H1 (cell line): ENCODE data around the gene ZNF366. TPM values are rescaled to one million over a fixed set of nuclear protein-coding genes. Genes with fewer than 3 reads are reported as not detected.

Source experiments
- CTCF ChIA-PET: fragments of 300-600 bp; sonication (Branson Sonifier 250); formaldehyde crosslinking; loops from one replicate; lab custom pipeline; 2021; ENCODE audit not compliant: partially characterized antibody; lab: Charles Lee
- POLR2A ChIA-PET: fragments of 300-600 bp; sonication (Branson Sonifier 250); formaldehyde crosslinking; loops from one replicate; lab custom pipeline; 2021; ENCODE audit warnings: inconsistent platforms; ENCODE audit not compliant: partially characterized antibody; lab: Charles Lee
- DNase-seq, 2 experiments: peaks; one replicate each; pipeline versions ENCODE4 v3.0.0 to v3.0.0-alpha.2; 2010 to 2022; ENCODE audit warnings: low spot score in 2 of 2, low read depth in 1 of 2, mixed read lengths in 1 of 2
- FAIRE-seq: peaks from 2 replicates; lab custom pipeline; 2011; peaks lifted over from hg19 to GRCh38; lab: Jason Lieb, UNC
- H2AFZ ChIP-seq: 2 replicates; pipeline ENCODE4 v1.8.1; 2012; ENCODE audit warnings: low read length, inconsistent platforms
- H2AK5ac ChIP-seq: 2 replicates; pipeline ENCODE4 v1.6.1; 2013; ENCODE audit warnings: low read depth, low read length
- H2BK120ac ChIP-seq: replicated peaks from 2 replicates; pipeline ENCODE3; 2013; ENCODE audit warnings: low read depth, low read length, inconsistent platforms
- H2BK12ac ChIP-seq: 2 replicates; pipeline ENCODE4 v1.6.1; 2013; ENCODE audit warnings: low read depth, low read length
- H2BK15ac ChIP-seq: 2 replicates; pipeline ENCODE4 v1.6.1; 2013; ENCODE audit warnings: low read length
- H2BK20ac ChIP-seq: 2 replicates; pipeline ENCODE4 v1.6.1; 2013; ENCODE audit warnings: low read length
- H2BK5ac ChIP-seq: 2 replicates; pipeline ENCODE4 v1.6.1; 2013; ENCODE audit warnings: low read depth, low read length
- H3K14ac ChIP-seq: 2 replicates; pipeline ENCODE4 v1.6.1; 2013; ENCODE audit warnings: inconsistent platforms; ENCODE audit not compliant: insufficient read length
- H3K18ac ChIP-seq: 2 replicates; pipeline ENCODE4 v1.6.1; 2013; ENCODE audit warnings: low read length; ENCODE audit errors: extremely low read depth
- H3K23ac ChIP-seq: 2 replicates; pipeline ENCODE4 v1.6.1; 2013; ENCODE audit warnings: inconsistent platforms; ENCODE audit not compliant: insufficient read length
- H3K23me2 ChIP-seq: 2 replicates; pipeline ENCODE4 v1.6.1; 2013; ENCODE audit warnings: low read depth, low read length
- H3K27ac ChIP-seq: 2 replicates; pipeline ENCODE4 v1.6.1; 2011; ENCODE audit warnings: low read depth, low read length, inconsistent platforms
- H3K27me3 ChIP-seq, 4 experiments: replicated peaks in 1 of 4; 1 replicate in 1 of 4; 2 replicates in 3 of 4; pipeline versions ENCODE4 v1.6.1 to v1.8.1; 2011 to 2013; ENCODE audit warnings: low read length in 3 of 4, mild to moderate bottlenecking in 3 of 4, inconsistent platforms in 2 of 4, mixed read lengths in 2 of 4, moderate library complexity in 1 of 4; ENCODE audit not compliant: control insufficient read depth in 3 of 4, insufficient read depth in 3 of 4; ENCODE audit errors: extremely low read depth in 1 of 4
- H3K36me3 ChIP-seq, 4 experiments: 2 replicates each; pipeline versions ENCODE4 v1.6.1 to v1.8.1; 2011 to 2013; ENCODE audit warnings: mild to moderate bottlenecking in 4 of 4, low read length in 3 of 4, moderate library complexity in 2 of 4, control low read depth in 1 of 4, inconsistent platforms in 1 of 4; ENCODE audit not compliant: insufficient read depth in 4 of 4, control insufficient read depth in 2 of 4
- H3K4ac ChIP-seq: replicated peaks from 2 replicates; pipeline ENCODE3; 2013; ENCODE audit warnings: low read length, low read depth, mixed read lengths, inconsistent platforms; ENCODE audit not compliant: insufficient read length
- H3K4me1 ChIP-seq, 4 experiments: replicated peaks in 1 of 4; 1 replicate in 1 of 4; 2 replicates in 3 of 4; pipeline versions ENCODE4 v1.6.1 to v1.8.1; 2011 to 2013; ENCODE audit warnings: low read length in 3 of 4, inconsistent platforms in 2 of 4, mixed read lengths in 1 of 4; ENCODE audit not compliant: insufficient read depth in 4 of 4, control insufficient read depth in 3 of 4
- H3K4me2 ChIP-seq, 2 experiments: 2 replicates each; pipeline versions ENCODE4 v1.6.1 to v1.8.1; 2011 to 2013; ENCODE audit warnings: low read depth in 2 of 2, low read length in 2 of 2, control low read depth in 1 of 2, inconsistent platforms in 1 of 2, mild to moderate bottlenecking in 1 of 2; ENCODE audit not compliant: insufficient read depth in 1 of 2
- H3K4me3 ChIP-seq, 4 experiments: fragments of 200-600, 300-600 bp in 1 of 4; sonication (generic), shearing (Covaris generic), sonication (Bioruptor Twin) in 1 of 4; 2 replicates each; pipeline versions ENCODE4 v1.5.1 to v1.8.1; 2011 to 2016; ENCODE audit warnings: low read length in 4 of 4, low read depth in 3 of 4, control low read depth in 2 of 4, inconsistent platforms in 2 of 4, mild to moderate bottlenecking in 2 of 4, mixed read lengths in 1 of 4, moderate library complexity in 1 of 4; ENCODE audit not compliant: insufficient read depth in 2 of 4; ENCODE audit errors: extremely low read depth in 1 of 4
- H3K56ac ChIP-seq: replicated peaks from 2 replicates; pipeline ENCODE3; 2013; ENCODE audit warnings: low read depth, mild to moderate bottlenecking, mixed read lengths, low read length, inconsistent platforms; ENCODE audit not compliant: insufficient read length
- H3K79me1 ChIP-seq: 2 replicates; pipeline ENCODE4 v1.6.1; 2013; ENCODE audit warnings: low read depth, low read length, control low read depth
- H3K79me2 ChIP-seq, 2 experiments: 2 replicates each; pipeline versions ENCODE4 v1.6.1 to v1.8.1; 2012 to 2013; ENCODE audit warnings: low read length in 2 of 2, mild to moderate bottlenecking in 2 of 2, inconsistent platforms in 1 of 2; ENCODE audit not compliant: insufficient read depth in 2 of 2, control insufficient read depth in 1 of 2
- H3K9ac ChIP-seq, 4 experiments: replicated peaks in 1 of 4; 1 replicate in 1 of 4; 2 replicates in 3 of 4; pipeline versions ENCODE4 v1.6.1 to v1.8.1; 2011 to 2013; ENCODE audit warnings: low read depth in 3 of 4, low read length in 3 of 4, control low read depth in 2 of 4, mild to moderate bottlenecking in 2 of 4, moderate library complexity in 2 of 4, inconsistent platforms in 1 of 4; ENCODE audit errors: extremely low read depth in 1 of 4
- H3K9me3 ChIP-seq, 2 experiments: 2 replicates each; pipeline versions ENCODE4 v1.6.1 to v1.8.1; 2012 to 2013; ENCODE audit warnings: mild to moderate bottlenecking in 2 of 2, moderate library complexity in 2 of 2, control low read depth in 1 of 2, inconsistent platforms in 1 of 2, low read depth in 1 of 2, low read length in 1 of 2, mixed read lengths in 1 of 2; ENCODE audit not compliant: insufficient read depth in 2 of 2
- H4K20me1 ChIP-seq, 2 experiments: replicated peaks in 1 of 2; 2 replicates each; pipeline versions ENCODE3 to v1.8.1; 2011 to 2013; ENCODE audit warnings: inconsistent platforms in 2 of 2, low read length in 2 of 2, mild to moderate bottlenecking in 1 of 2; ENCODE audit not compliant: insufficient read depth in 2 of 2, control insufficient read depth in 1 of 2
- H4K5ac ChIP-seq: 2 replicates; pipeline ENCODE4 v1.6.1; 2013; ENCODE audit warnings: low read length, low read depth, mixed read lengths, inconsistent platforms; ENCODE audit not compliant: insufficient read length
- H4K8ac ChIP-seq: 2 replicates; pipeline ENCODE4 v1.8.0; 2013; ENCODE audit warnings: mild to moderate bottlenecking, moderate library complexity, low read length, inconsistent platforms; ENCODE audit not compliant: insufficient read depth; ENCODE audit errors: extremely low read depth
- H4K91ac ChIP-seq: replicated peaks from 2 replicates; pipeline ENCODE3; 2013; ENCODE audit warnings: low read length, mixed read lengths, inconsistent platforms; ENCODE audit not compliant: insufficient read length
- CTBP2 ChIP-seq: IDR thresholded peaks from 2 replicates; pipeline ENCODE4 v1.7.0; 2011; ENCODE audit warnings: borderline replicate concordance, mild to moderate bottlenecking, moderate library complexity, mixed read lengths, low read length; ENCODE audit not compliant: insufficient read depth, insufficient read length
- EGR1 ChIP-seq: IDR thresholded peaks from 2 replicates; pipeline ENCODE4 v1.6.1; 2011; ENCODE audit warnings: low read depth, low read length, borderline replicate concordance
- GABPA ChIP-seq: IDR thresholded peaks from 2 replicates; pipeline ENCODE4 v1.6.1; 2011; ENCODE audit warnings: mild to moderate bottlenecking, low read length, moderate library complexity, borderline replicate concordance; ENCODE audit not compliant: insufficient read depth
- KDM5A ChIP-seq: fragments of 200-600 bp; IDR thresholded peaks from 2 replicates; pipeline ENCODE4 v1.7.1; 2012; ENCODE audit warnings: mild to moderate bottlenecking, low read length, inconsistent platforms, mixed read lengths
- NANOG ChIP-seq: IDR thresholded peaks from 2 replicates; pipeline ENCODE4 v1.6.1; 2011; ENCODE audit warnings: low read length, low read depth, mild to moderate bottlenecking, inconsistent platforms; ENCODE audit not compliant: insufficient read depth, poor library complexity, severe bottlenecking
- RNF2 ChIP-seq: fragments of 200-900, 300-1000 bp; sonication (generic); IDR thresholded peaks from 2 replicates; pipeline ENCODE4 v1.7.1; 2016; ENCODE audit warnings: borderline replicate concordance, low read depth, mild to moderate bottlenecking, antibody characterized with exemption, low read length; ENCODE audit not compliant: poor library complexity, severe bottlenecking; ENCODE audit errors: missing control alignments
- SAP30 ChIP-seq: fragments of 300-600 bp; sonication (generic); IDR thresholded peaks from 2 replicates; pipeline ENCODE4 v1.7.1; 2012; ENCODE audit warnings: low read length, moderate library complexity, mild to moderate bottlenecking, inconsistent platforms; ENCODE audit not compliant: insufficient read depth, insufficient replicate concordance
- SIX5 ChIP-seq: IDR thresholded peaks from 2 replicates; pipeline ENCODE4 v1.6.1; 2011; ENCODE audit warnings: mild to moderate bottlenecking, low read depth, low read length
- SUZ12 ChIP-seq: fragments of 200-600 bp; sonication (generic); IDR thresholded peaks from 2 replicates; pipeline ENCODE4 v1.6.1; 2012; ENCODE audit warnings: mild to moderate bottlenecking, inconsistent platforms, low read length, moderate library complexity, mixed read lengths
- TBP ChIP-seq: IDR thresholded peaks from 2 replicates; pipeline ENCODE4 v1.6.1; 2011; ENCODE audit warnings: low read depth, low read length, improper control_type of control experiment
- WGBS, 2 experiments: shearing (Covaris generic) in 1 of 2; methylation state at CpG; one replicate each; pipeline versions ENCODE4 v1.1.6 to v1.1.7; 2013 to 2015; ENCODE audit warnings: low lambda C conversion rate in 2 of 2, mixed read lengths in 2 of 2, inconsistent platforms in 1 of 2, low coverage in 1 of 2, missing lambda C conversion rate in 1 of 2; ENCODE audit not compliant: insufficient replicate concordance in 2 of 2, insufficient coverage in 1 of 2, insufficient read length in 1 of 2; ENCODE audit errors: extremely low coverage in 1 of 2, missing lambda C conversion rate in 1 of 2; 5-methylcytosine and 5-hydroxymethylcytosine counted together
- polyA plus RNA-seq, 7 experiments: library from polyadenylated mRNA; depleted of rRNA in 3 of 7; stranded (reverse) in 5 of 7; unstranded in 2 of 7; fragments of >200 nt in 5 of 7; fragments of 200-250 nt in 2 of 7; gene quantifications; 1 replicate in 5 of 7; 2 replicates in 1 of 7; 4 replicates in 1 of 7; pipeline versions ENCODE4 v1.2.1 to v1.2.3, GENCODE V29; 2011 to 2013; ENCODE audit warnings: missing spikeins in 2 of 7, mixed read lengths in 2 of 7
- total RNA-seq: library from RNA; stranded (reverse); fragmentation: NEBNext Ultra II Directional; extraction: Animal tissue kit (Norgen Biotek cat#: 25700); gene quantifications from 2 replicates; pipeline ENCODE4 v1.2.1, GENCODE V29; 2021
- TF ChIP-seq, protein P1 (sequence below): IDR thresholded peaks from 2 replicates; pipeline ENCODE4 v1.6.1; 2012; ENCODE audit warnings: inconsistent platforms

The ZNF366 gene
- total and polyA plus RNA-seq, 2 of the 8 experiments (the other 6 are each of a cell fraction or from before 2014, with no cell fraction given), result not detected

DNA sequence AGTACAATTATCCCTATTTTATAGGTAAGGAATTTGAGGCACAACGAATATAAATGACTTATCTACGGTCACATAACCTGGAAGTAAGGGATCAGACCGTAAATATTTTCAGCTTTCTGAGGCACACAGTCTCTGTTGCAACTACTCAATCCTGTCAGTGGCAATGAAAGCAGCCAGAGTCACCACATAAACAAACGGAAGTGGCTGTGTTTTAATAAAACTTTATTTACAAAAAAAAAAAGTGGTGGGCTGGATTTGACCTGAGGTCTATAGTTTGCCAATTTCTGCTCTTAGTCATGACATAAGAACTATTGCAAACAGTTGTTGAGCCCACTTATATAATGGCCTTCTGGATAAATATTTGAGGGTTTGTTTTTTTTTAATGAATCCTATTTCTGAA, 29.6 kb downstream of the ZNF366 start:
- Histone ChIP-seq H3K4ac (no peak overlapping the region), H3K4me2 (no peak overlapping the region), H3K9me3 (no peaks in the 10 kb centered on the region), H3K9ac (no peak overlapping the region), H2BK12ac (no peak overlapping the region), H3K23ac (no peak overlapping the region), H3K79me1 (no peaks in the 10 kb centered on the region), H3K23me2 (no peaks in the 10 kb centered on the region), H3K18ac (no peak overlapping the region), H4K91ac (no peak overlapping the region), H4K8ac (no peak overlapping the region), H3K4me3 (no peak overlapping the region), H2BK120ac (no peak overlapping the region), H3K56ac (no peak overlapping the region), H2AK5ac (no peak overlapping the region), H3K27ac (no peak overlapping the region), H4K20me1 (no peaks in the 10 kb centered on the region), H3K36me3 (no peaks in the 10 kb centered on the region), H2BK20ac (no peak overlapping the region), H3K27me3 (no peaks in the 10 kb centered on the region), H3K4me1 (no peaks in the 10 kb centered on the region), H3K79me2 (no peaks in the 10 kb centered on the region), H4K5ac (no peak overlapping the region), H2BK15ac (no peak overlapping the region), H2BK5ac (no peak overlapping the region), H2AFZ (no peak overlapping the region), H3K14ac (no peak overlapping the region)
- CTCF ChIA-PET, result interaction anchor here (1.1 to 1.9 kb wide), 5 partner anchors 9 to 75 kb away, joined by 3 to 5 read pairs (median 4); no protein-coding TSS in a partner anchor
- DNase-seq (no peak), FAIRE-seq (no peak)
- POLR2A ChIA-PET, result no interaction called here
- 95% methylated on average over 4 of the region's 4 CpGs; no CpG with 5 or more reads in 1 of the 2 experiments for WGBS, 2 experiments
- TF ChIP-seq, protein P1, sequence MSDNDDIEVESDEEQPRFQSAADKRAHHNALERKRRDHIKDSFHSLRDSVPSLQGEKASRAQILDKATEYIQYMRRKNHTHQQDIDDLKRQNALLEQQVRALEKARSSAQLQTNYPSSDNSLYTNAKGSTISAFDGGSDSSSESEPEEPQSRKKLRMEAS, result no peak
- TF ChIP-seq GABPA, result no peak
- no peak for TF ChIP-seq TBP
- TF ChIP-seq RNF2, result no peak
- no peak for TF ChIP-seq CTBP2
- no peak for TF ChIP-seq NANOG
- TF ChIP-seq EGR1, result no peak
- no peak for TF ChIP-seq KDM5A
- no peak for TF ChIP-seq SAP30
- no peak for TF ChIP-seq SUZ12
- TF ChIP-seq SIX5, result no peak
